ENCODE data around the gene S100PBP.
A peak's percentile ranks its signal among the peaks of the same experiment; 100 is the strongest.
"Not testable (repeated sequence)": the region's sequence is repeated elsewhere in the genome, so short reads cannot be mapped to it uniquely, and the experiment has no call there.

The S100PBP gene

DNA sequence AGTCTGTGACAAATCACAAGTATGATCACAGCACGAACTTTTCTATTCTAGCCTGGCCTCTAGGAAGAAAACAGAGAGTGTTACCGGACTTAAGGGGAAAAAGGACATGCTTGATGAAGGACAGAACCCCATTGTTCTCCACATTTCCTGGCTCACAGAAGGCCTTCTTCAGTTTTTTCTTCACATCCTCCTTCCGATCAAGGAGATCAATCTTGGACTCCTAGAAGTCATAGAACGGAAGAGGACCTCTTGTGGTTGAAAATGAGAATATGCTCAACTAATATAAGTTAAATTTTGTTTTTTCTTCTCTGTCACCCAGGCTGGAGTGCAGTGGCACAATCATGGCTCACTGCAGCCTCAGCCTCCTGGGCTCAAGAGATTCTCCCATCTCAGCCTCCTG, 30.6 kb upstream of the S100PBP start:
- DNase-seq: no peak
- Histone ChIP-seq H3K27ac (ENCODE audit: insufficient read depth, low read length, poor library complexity, severe bottlenecking) (no peak overlapping the region), H3K9me3 (ENCODE audit: control insufficient read depth, low read length) (no peaks in the 10 kb centered on the region), H3K4me3 (ENCODE audit: insufficient read depth, low read depth, low read length, poor library complexity, severe bottlenecking) (no peak overlapping the region), H3K4me1 (ENCODE audit: control insufficient read depth, insufficient read depth, low read length, poor library complexity, severe bottlenecking) (no peaks in the 10 kb centered on the region), H3K36me3 (ENCODE audit: control insufficient read depth, insufficient read depth, low read length) (peaks cover 47% of the 10 kb centered on the region), H3K27me3 (replicated peaks; ENCODE audit: control insufficient read depth, insufficient read depth, low read length, poor library complexity, severe bottlenecking) (no peaks in the 10 kb centered on the region)

GRCh38 chr1:32789356-32789755, 28.1 kb upstream of the S100PBP start:
- not testable (repeated sequence) for H3K9me3 ChIP-seq (ENCODE audit: control insufficient read depth, low read length); H3K27me3 ChIP-seq (replicated peaks; ENCODE audit: control insufficient read depth, insufficient read depth, low read length, poor library complexity, severe bottlenecking); DNase-seq; H3K27ac ChIP-seq (ENCODE audit: insufficient read depth, low read length, poor library complexity, severe bottlenecking); H3K4me1 ChIP-seq (ENCODE audit: control insufficient read depth, insufficient read depth, low read length, poor library complexity, severe bottlenecking); H3K4me3 ChIP-seq (ENCODE audit: insufficient read depth, low read depth, low read length, poor library complexity, severe bottlenecking)
- peaks cover 34% of the 10 kb centered on the region for H3K36me3 ChIP-seq (ENCODE audit: control insufficient read depth, insufficient read depth, low read length)

GRCh38 chr1:32791881-32792280, 25.6 kb upstream of the S100PBP start:
- no peak overlapping the region for H3K27ac ChIP-seq (ENCODE audit: insufficient read depth, low read length, poor library complexity, severe bottlenecking)
- H3K9me3 ChIP-seq (ENCODE audit: control insufficient read depth, low read length): no peaks in the 10 kb centered on the region
- H3K4me1 ChIP-seq (ENCODE audit: control insufficient read depth, insufficient read depth, low read length, poor library complexity, severe bottlenecking): no peaks in the 10 kb centered on the region
- no peak overlapping the region for H3K4me3 ChIP-seq (ENCODE audit: insufficient read depth, low read depth, low read length, poor library complexity, severe bottlenecking)
- H3K36me3 ChIP-seq (ENCODE audit: control insufficient read depth, insufficient read depth, low read length): peaks cover 18% of the 10 kb centered on the region
- H3K27me3 ChIP-seq (replicated peaks; ENCODE audit: control insufficient read depth, insufficient read depth, low read length, poor library complexity, severe bottlenecking): no peaks in the 10 kb centered on the region
- no peak for DNase-seq

DNA sequence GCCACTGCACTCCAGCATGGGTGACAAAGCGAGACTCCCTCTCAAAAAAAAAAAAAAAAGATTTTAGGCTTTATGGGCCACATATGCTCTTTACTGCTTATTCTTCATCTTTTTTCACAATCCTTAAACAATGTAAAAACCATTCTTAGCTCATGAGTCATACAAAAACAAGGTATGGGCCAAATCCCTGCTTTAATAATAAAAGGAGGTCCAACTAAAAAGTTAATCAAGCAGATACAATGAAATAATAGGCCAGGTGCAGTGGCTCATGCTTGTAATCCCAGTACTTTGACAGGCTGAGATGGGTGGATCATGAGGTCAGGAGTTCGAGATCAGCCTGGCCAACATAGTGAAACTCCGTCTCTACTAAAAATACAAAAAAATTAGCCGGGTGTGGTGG, 21.7 kb upstream of the S100PBP start:
- not testable (repeated sequence) for H3K27me3 ChIP-seq (replicated peaks; ENCODE audit: control insufficient read depth, insufficient read depth, low read length, poor library complexity, severe bottlenecking); H3K4me3 ChIP-seq (ENCODE audit: insufficient read depth, low read depth, low read length, poor library complexity, severe bottlenecking); DNase-seq; H3K4me1 ChIP-seq (ENCODE audit: control insufficient read depth, insufficient read depth, low read length, poor library complexity, severe bottlenecking); H3K36me3 ChIP-seq (ENCODE audit: control insufficient read depth, insufficient read depth, low read length); H3K27ac ChIP-seq (ENCODE audit: insufficient read depth, low read length, poor library complexity, severe bottlenecking); H3K9me3 ChIP-seq (ENCODE audit: control insufficient read depth, low read length)

DNA sequence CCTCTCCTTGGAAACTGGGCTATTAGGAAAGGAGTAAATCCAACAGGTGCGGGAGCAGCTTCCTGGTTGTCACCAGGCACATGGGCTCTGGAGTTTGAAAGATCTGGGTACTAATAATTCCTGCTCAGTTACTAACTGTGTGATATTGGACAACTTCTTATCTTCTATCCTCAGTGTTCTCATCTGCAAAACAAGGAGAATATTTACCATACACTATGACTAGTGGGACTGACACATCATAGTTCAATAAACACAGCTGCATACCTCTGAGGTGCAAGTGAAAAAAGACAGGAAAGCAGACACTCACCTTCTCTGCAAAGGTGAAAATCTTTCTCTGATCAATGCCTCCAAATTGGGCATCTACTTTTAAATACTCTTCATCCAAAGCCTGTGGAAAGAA, 20.0 kb upstream of the S100PBP start:
- Histone ChIP-seq H3K4me1 (ENCODE audit: control insufficient read depth, insufficient read depth, low read length, poor library complexity, severe bottlenecking) (peaks cover 14% of the 10 kb centered on the region), H3K27me3 (replicated peaks; ENCODE audit: control insufficient read depth, insufficient read depth, low read length, poor library complexity, severe bottlenecking) (no peaks in the 10 kb centered on the region), H3K9me3 (ENCODE audit: control insufficient read depth, low read length) (no peaks in the 10 kb centered on the region), H3K27ac (ENCODE audit: insufficient read depth, low read length, poor library complexity, severe bottlenecking) (no peak overlapping the region), H3K36me3 (ENCODE audit: control insufficient read depth, insufficient read depth, low read length) (no peaks in the 10 kb centered on the region), H3K4me3 (ENCODE audit: insufficient read depth, low read depth, low read length, poor library complexity, severe bottlenecking) (no peak overlapping the region)
- DNase-seq: no peak

DNA sequence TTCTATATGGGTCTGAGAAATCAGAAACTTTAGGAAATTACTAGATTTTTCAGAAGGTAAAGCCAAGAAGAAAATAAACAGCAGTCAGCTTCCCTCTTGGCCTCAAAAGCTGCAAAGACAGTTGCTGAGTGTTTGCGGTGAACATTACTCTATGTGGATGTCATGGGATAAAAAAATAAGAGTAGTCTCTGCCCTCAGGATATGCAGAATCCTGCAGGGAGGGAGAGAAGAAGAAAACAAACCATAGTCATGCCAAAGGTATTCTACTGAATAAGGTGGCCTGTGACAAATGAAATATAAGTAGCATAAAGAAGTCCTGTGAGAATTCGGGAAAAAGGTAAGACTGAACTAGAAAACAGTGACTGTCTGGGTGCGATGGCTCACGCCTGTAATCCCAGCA, 19.3 kb upstream of the S100PBP start:
- Histone ChIP-seq H3K9me3 (ENCODE audit: control insufficient read depth, low read length) (no peaks in the 10 kb centered on the region), H3K4me1 (ENCODE audit: control insufficient read depth, insufficient read depth, low read length, poor library complexity, severe bottlenecking) (peaks cover 14% of the 10 kb centered on the region), H3K36me3 (ENCODE audit: control insufficient read depth, insufficient read depth, low read length) (no peaks in the 10 kb centered on the region), H3K27ac (ENCODE audit: insufficient read depth, low read length, poor library complexity, severe bottlenecking) (peak overlapping the region; percentile 42), H3K27me3 (replicated peaks; ENCODE audit: control insufficient read depth, insufficient read depth, low read length, poor library complexity, severe bottlenecking) (no peaks in the 10 kb centered on the region), H3K4me3 (ENCODE audit: insufficient read depth, low read depth, low read length, poor library complexity, severe bottlenecking) (no peak overlapping the region)
- no peak for DNase-seq

DNA sequence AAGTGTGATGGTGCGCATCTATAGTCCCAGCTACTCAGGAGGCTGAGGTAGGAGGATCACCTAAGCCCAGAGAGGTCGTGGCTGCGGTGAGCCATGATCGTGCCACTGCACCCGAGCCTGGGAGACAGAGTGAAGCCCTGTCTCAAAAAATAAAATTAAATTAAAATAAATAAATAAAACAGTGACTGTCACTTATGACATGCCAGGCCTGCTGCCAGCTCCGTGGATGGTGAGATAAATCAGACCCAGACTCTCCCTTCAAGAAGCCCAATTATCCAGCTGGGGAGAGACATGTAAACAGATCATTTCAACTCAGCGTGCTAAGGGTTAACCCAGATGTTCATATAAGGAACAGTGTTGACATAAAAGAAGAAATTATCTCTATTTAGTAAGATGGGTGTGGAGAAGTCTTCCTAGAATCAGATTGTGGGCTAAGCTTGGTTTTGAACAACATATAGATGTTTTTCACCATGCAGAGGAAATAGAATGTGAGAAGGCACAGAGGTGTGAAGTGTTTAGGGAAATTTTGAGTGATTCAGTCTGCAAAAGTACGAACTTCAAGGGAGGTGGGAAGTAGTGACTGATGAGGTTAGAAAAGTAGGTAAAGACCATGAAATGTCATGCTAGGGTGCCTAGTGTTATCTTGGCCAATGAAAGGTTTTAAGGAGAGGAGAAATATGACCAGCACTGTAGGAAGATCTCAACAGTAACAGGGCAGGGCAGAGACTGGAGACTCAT, 18.6 kb upstream of the S100PBP start:
- no peak for DNase-seq
- Histone ChIP-seq H3K4me3 (ENCODE audit: insufficient read depth, low read depth, low read length, poor library complexity, severe bottlenecking) (no peak overlapping the region), H3K9me3 (ENCODE audit: control insufficient read depth, low read length) (no peaks in the 10 kb centered on the region), H3K4me1 (ENCODE audit: control insufficient read depth, insufficient read depth, low read length, poor library complexity, severe bottlenecking) (peaks cover 14% of the 10 kb centered on the region), H3K36me3 (ENCODE audit: control insufficient read depth, insufficient read depth, low read length) (no peaks in the 10 kb centered on the region), H3K27me3 (replicated peaks; ENCODE audit: control insufficient read depth, insufficient read depth, low read length, poor library complexity, severe bottlenecking) (no peaks in the 10 kb centered on the region), H3K27ac (ENCODE audit: insufficient read depth, low read length, poor library complexity, severe bottlenecking) (peak overlapping the region; percentile 59)

GRCh38 chr1:32801096-32801715, 16.2 kb upstream of the S100PBP start:
- Histone ChIP-seq H3K4me1 (ENCODE audit: control insufficient read depth, insufficient read depth, low read length, poor library complexity, severe bottlenecking) (peaks cover 14% of the 10 kb centered on the region), H3K27ac (ENCODE audit: insufficient read depth, low read length, poor library complexity, severe bottlenecking) (peak overlapping the region; percentile 53), H3K36me3 (ENCODE audit: control insufficient read depth, insufficient read depth, low read length) (peaks cover 5% of the 10 kb centered on the region), H3K27me3 (replicated peaks; ENCODE audit: control insufficient read depth, insufficient read depth, low read length, poor library complexity, severe bottlenecking) (no peaks in the 10 kb centered on the region), H3K9me3 (ENCODE audit: control insufficient read depth, low read length) (no peaks in the 10 kb centered on the region), H3K4me3 (ENCODE audit: insufficient read depth, low read depth, low read length, poor library complexity, severe bottlenecking) (no peak overlapping the region)
- DNase-seq: peak; percentile 2 to 36 (median 15)

GRCh38 chr1:32804460-32804859, 13.0 kb upstream of the S100PBP start:
- H3K9me3 ChIP-seq (ENCODE audit: control insufficient read depth, low read length); H3K27me3 ChIP-seq (replicated peaks; ENCODE audit: control insufficient read depth, insufficient read depth, low read length, poor library complexity, severe bottlenecking); H3K4me3 ChIP-seq (ENCODE audit: insufficient read depth, low read depth, low read length, poor library complexity, severe bottlenecking); H3K27ac ChIP-seq (ENCODE audit: insufficient read depth, low read length, poor library complexity, severe bottlenecking); H3K4me1 ChIP-seq (ENCODE audit: control insufficient read depth, insufficient read depth, low read length, poor library complexity, severe bottlenecking); DNase-seq: not testable (repeated sequence)
- peaks cover 19% of the 10 kb centered on the region for H3K36me3 ChIP-seq (ENCODE audit: control insufficient read depth, insufficient read depth, low read length)

DNA sequence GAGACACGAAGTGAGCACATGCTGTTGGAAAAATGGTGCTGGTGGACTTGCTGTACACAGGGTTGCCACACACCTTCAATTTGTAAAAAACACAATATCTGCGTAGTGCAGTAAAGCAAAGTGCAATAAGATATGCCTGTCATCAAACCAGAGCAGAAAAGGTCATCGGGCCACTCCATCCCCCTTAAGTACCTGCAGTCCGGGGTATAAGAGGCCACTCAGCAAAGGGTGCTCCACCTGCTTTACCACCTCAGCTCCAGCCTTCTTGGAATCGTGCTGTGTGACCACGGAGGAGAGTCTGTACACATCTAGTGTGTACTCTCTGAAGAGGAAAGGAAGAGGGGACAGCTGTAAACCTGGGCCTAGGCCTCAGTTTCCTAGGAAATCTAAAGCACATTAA, 11.2 kb upstream of the S100PBP start:
- Histone ChIP-seq H3K27ac (ENCODE audit: insufficient read depth, low read length, poor library complexity, severe bottlenecking) (no peak overlapping the region), H3K36me3 (ENCODE audit: control insufficient read depth, insufficient read depth, low read length) (peaks cover 32% of the 10 kb centered on the region), H3K4me3 (ENCODE audit: insufficient read depth, low read depth, low read length, poor library complexity, severe bottlenecking) (no peak overlapping the region)

More for the DNA sequence above, 11.2 kb upstream of the S100PBP start:
- Histone ChIP-seq H3K27me3 (replicated peaks; ENCODE audit: control insufficient read depth, insufficient read depth, low read length, poor library complexity, severe bottlenecking) (no peaks in the 10 kb centered on the region), H3K4me1 (ENCODE audit: control insufficient read depth, insufficient read depth, low read length, poor library complexity, severe bottlenecking) (peaks cover 4% of the 10 kb centered on the region), H3K9me3 (ENCODE audit: control insufficient read depth, low read length) (no peaks in the 10 kb centered on the region)
- no peak for DNase-seq

All from effector memory CD4-positive, alpha-beta T cell (primary cell).